ENCODE results near the gene NEMP1. TPM values are rescaled to one million over a fixed set of nuclear protein-coding genes. Genes with fewer than 3 reads are reported as not detected.

The NEMP1 gene
- total RNA-seq, 1 donor from 2014 or later = 7.1 TPM

DNA sequence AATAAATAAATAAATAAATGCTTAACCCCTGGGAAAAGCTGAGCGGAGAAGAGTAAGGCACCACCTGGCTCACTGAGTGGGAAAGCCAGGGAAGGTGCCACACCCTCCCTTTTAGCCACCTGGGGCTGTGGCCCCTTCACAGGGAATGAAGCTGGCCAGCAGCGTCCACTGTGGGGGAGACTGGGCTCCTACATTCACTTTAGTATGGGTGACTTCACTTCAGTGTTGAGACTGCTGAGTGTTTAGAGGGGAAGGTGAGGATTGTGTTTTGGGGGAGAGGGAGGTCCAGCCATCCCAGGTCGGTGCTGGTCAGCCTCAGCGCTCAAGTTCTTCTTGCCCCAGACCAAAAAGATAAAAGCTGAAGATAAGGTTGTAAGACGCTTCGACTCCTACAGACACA lies 11.9 kb upstream of the NEMP1 start:
- Histone ChIP-seq H3K27me3 (no peaks in the 10 kb centered on the region), H3K36me3 (peaks cover 0 to 35% of the 10 kb centered on the region in 2 donors), H3K4me1 (peaks cover 63% of the 10 kb centered on the region), H3K27ac (peak overlapping the region; percentile 100), H3K4me3 (peak overlapping the region; percentile 81 to 89), H3K9me3 (no peaks in the 10 kb centered on the region)
- no peak for TF ChIP-seq POLR2AphosphoS5 (IDR thresholded peaks at IDR 0.05; ENCODE audit: insufficient read depth in 1 of 2, low read depth in 1 of 2)
- TF ChIP-seq CTCF (IDR thresholded peaks at IDR 0.05) = no peak
- no peak for TF ChIP-seq POLR2A (IDR thresholded peaks at IDR 0.05)
- no peak for DNase-seq (ENCODE audit: extremely low spot score in 2 of 2)
- intact Hi-C loops (cut with DNase I) = no loop called here

GRCh38 chr12:57089271-57090245 lies 11.0 kb upstream of the NEMP1 start:
- Histone ChIP-seq H3K27me3 (no peaks in the 10 kb centered on the region), H3K9me3 (no peaks in the 10 kb centered on the region), H3K36me3 (peaks cover 0 to 27% of the 10 kb centered on the region in 2 donors), H3K4me3 (peak overlapping the region; percentile 81 to 89), H3K27ac (peak overlapping the region; percentile 100), H3K4me1 (peaks cover 63% of the 10 kb centered on the region)
- intact Hi-C loops (cut with DNase I) = no loop called here
- peak in 1 of 2 donors; percentile 45 for TF ChIP-seq POLR2A (IDR thresholded peaks at IDR 0.05)
- no peak for TF ChIP-seq CTCF (IDR thresholded peaks at IDR 0.05)
- peak; percentile 32 to 70 for TF ChIP-seq POLR2AphosphoS5 (IDR thresholded peaks at IDR 0.05; ENCODE audit: insufficient read depth in 1 of 2, low read depth in 1 of 2)
- peak in 1 of 2 donors; percentile 96 for DNase-seq (ENCODE audit: extremely low spot score in 2 of 2)

- Histone ChIP-seq H3K36me3 (peaks cover 0 to 26% of the 10 kb centered on the region in 2 donors), H3K4me1 (peaks cover 54% of the 10 kb centered on the region), H3K4me3 (peak within 1 kb of the TSS; percentile 81 to 89), H3K27ac (peak within 1 kb of the TSS; percentile 100), H3K9me3 (no peaks in the 10 kb centered on the region), H3K27me3 (no peaks in the 10 kb centered on the region)
- peak; percentile 96 to 97 for DNase-seq (ENCODE audit: extremely low spot score in 2 of 2)
- TF ChIP-seq POLR2A (IDR thresholded peaks at IDR 0.05) (peak in 1 of 2 donors; percentile 93), CTCF (IDR thresholded peaks at IDR 0.05) (peak in 1 of 3 experiments; percentile 20), POLR2AphosphoS5 (IDR thresholded peaks at IDR 0.05; ENCODE audit: insufficient read depth in 1 of 2, low read depth in 1 of 2) (peak; percentile 64 to 97)
- intact Hi-C loops (cut with DNase I) = no loop called here
Measured at GRCh38 chr12:57088354-57089270, 10.0 kb upstream of the NEMP1 start, which contains the start of gene NAB2. NAB2 (plus strand) TSS chr12:57089114; CDS start chr12:57089272, 158 bp downstream.

GRCh38 chr12:57087691-57088353 lies 9.2 kb upstream of the NEMP1 start:
- TF ChIP-seq CTCF (IDR thresholded peaks at IDR 0.05) (no peak), POLR2A (IDR thresholded peaks at IDR 0.05) (peak in 1 of 2 donors; percentile 76)
- Histone ChIP-seq H3K4me1 (peaks cover 46% of the 10 kb centered on the region), H3K27ac (peak overlapping the region; percentile 100), H3K9me3 (no peaks in the 10 kb centered on the region), H3K27me3 (no peaks in the 10 kb centered on the region), H3K4me3 (peak overlapping the region; percentile 75 to 81), H3K36me3 (peaks cover 0 to 18% of the 10 kb centered on the region in 2 donors)
- peak in 1 of 2 donors; percentile 98 for DNase-seq (ENCODE audit: extremely low spot score in 2 of 2)
- intact Hi-C loops (cut with DNase I) = no loop called here

Measured in vagina (tissue), 2 donors.